Keratinocyte (primary cell): ENCODE measurements around the gene ATG9B.

Source experiments
- CTCF ChIP-seq, 3 experiments: IDR thresholded peaks in 1 of 3; conservative IDR thresholded peaks in 1 of 3; optimal IDR thresholded peaks in 1 of 3; 2 replicates in 2 of 3; 3 replicates in 1 of 3; pipeline versions ENCODE3 to v1.5.1; 2011; ENCODE audit warnings: low read length in 3 of 3, mild to moderate bottlenecking in 3 of 3, moderate library complexity in 2 of 3, control low read depth in 1 of 3, inconsistent platforms in 1 of 3; ENCODE audit not compliant: insufficient read depth in 2 of 3; ENCODE audit errors: extremely low read depth in 1 of 3
- EZH2 ChIP-seq: IDR thresholded peaks from one replicate; pipeline ENCODE4 v1.6.1; 2012; ENCODE audit warnings: inconsistent platforms, mild to moderate bottlenecking, low read length, moderate library complexity

GRCh38 chr7:151005566-151005965, 18.7 kb downstream of the ATG9B start:
- TF ChIP-seq CTCF (optimal IDR thresholded peaks at IDR 0.05 in 1 of 3, IDR thresholded peaks at IDR 0.05 in 1 of 3, conservative IDR thresholded peaks at IDR 0.05 in 1 of 3; ENCODE audit: extremely low read depth in 1 of 3, insufficient read depth in 2 of 3, low read length in 3 of 3) (no peak), EZH2 (no peak)
